GM21360 (cell line): ENCODE results near the gene ADARB2.
"Not testable (repeated sequence)": the region's sequence is repeated elsewhere in the genome, so short reads cannot be mapped to it uniquely, and the experiment has no call there.

Source experiments
- ATAC-seq: cut with Tn5 transposase; IDR thresholded peaks from one replicate; pipeline ENCODE4 v1.9.1; 2021; ENCODE audit warnings: mild to moderate bottlenecking, moderate library complexity; ENCODE audit not compliant: unreplicated experiment

Gene ADARB2

DNA sequence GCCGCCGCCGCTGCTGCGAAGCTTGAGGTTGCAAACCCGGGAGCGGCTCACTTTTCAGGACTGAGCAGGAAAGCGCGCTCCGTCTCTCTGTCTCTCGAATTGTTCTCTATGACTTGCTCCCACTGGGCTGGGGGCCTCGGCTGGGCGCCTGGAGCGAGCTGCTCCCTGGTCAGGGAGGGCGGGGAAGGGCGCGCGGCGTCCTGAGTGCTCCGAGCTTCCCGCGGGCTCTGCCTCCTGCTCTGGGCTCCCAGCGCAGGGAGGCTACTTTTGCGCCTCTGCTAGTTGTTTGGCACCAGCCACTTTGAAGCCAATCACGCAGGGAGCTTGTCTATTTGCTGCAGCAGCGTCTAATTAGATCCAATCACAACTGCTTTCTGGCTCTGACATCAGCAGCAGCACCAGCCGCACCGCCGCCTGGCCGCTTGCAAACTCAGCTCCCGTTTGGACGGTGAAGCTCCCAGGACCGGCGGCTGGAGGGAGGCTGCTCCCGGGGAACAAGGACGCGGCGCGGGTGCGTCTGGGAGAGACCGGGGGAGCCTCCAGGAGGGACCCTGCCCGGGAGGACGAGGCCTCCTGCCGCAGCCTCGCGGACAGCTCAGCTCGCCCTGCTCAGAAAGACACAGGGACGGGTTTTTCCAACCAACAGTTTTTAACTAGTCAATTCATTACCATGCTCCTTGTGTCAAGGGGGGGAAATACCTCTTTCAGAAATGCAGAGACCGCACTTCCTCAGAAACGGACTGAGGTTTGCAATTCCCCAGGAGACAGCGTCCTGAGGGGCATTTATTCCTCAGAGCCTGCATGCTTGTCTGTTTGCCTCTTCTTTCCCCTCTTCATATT is at the start of gene ADARB2:
TSS of gene ADARB2 (minus strand) at position 304 of the 840 bp plus-strand sequence.
- ATAC-seq: peak; percentile 65

DNA sequence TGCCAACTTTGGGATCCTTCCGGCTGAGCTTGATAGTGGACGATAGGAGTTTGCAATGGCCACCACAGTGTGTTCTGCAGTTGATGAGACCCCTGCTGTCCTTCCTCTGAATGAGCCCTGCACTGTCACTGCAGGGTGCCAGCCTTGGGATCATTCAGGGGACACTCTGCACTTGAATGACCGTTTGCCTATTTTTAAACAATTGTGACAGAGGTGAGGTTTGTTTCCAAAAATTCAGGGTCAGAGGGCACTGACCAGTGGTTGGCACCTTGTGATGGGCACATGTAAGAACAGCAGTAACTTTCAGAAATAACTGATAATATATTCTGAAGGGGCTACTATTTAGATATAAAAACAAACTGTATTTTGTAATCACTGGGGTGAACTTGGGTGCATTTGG is 48.5 kb upstream of the ADARB2 start:
- no peak for ATAC-seq

DNA sequence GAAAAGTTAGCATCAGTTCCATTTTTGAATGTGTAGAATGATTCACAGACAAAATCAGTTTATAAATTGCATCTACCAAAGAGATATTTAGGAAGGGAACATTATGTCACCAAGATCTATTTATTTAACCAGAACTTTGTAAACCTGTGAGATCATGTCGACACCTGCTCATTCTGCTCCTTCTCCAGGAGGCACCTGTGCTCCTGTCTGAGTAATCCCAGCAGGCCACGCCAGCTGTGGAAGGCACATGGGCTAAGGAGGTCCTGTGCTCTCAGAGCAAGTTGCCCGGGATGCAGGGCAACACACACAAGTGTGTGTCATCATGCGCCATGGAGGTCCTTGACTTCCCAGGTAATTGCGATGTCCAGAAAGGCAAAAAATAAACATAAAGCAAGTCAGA is 45.5 kb upstream of the ADARB2 start:
- no peak for ATAC-seq

DNA sequence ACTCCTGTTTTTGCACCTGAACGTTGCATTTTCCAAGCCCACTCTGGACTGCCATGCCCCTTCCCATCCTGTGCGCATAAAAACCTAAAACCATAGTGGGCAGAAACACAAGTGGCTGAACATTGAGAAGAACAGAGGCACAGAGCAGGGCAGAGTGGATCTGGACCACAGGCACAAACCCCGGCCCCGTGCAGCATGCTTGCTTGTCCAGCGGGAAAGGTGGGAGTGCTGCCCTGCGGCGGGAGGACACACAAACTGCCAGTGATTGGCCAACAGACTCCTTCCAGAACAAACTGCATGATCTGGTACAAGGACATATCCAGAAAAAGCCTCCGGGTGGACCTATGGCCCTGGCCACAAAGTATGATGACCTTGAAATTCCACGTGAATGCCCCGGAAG is 42.5 kb upstream of the ADARB2 start:
- no peak for ATAC-seq

DNA sequence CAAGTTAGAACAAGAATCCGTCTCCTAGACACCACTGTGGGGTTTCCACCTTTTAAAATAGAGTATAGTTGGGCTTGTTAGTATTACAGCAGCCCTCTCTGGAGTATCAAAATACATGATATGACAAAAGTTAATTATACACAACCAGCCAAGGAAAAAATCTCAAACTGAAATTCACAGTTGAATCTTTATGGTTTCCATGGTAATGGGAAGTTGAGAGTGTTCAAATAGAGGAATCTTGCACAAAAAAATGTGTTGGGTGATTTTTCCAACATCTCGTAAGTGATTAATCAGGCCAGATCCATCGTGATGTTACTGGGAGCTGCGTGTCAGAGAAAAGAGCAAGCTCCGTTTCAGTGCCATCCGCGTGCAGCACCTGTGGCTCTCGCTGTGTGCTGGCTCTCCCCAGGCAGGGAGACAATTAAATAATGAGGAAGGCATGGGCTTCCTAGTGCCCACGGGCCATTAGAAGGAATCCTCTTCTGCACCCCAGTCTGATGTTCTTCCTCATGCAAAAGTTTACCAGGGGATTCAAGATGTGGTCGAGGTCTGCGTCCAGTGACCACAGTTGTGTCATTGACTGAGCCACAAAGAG is 41.1 kb upstream of the ADARB2 start:
- no peak for ATAC-seq

DNA sequence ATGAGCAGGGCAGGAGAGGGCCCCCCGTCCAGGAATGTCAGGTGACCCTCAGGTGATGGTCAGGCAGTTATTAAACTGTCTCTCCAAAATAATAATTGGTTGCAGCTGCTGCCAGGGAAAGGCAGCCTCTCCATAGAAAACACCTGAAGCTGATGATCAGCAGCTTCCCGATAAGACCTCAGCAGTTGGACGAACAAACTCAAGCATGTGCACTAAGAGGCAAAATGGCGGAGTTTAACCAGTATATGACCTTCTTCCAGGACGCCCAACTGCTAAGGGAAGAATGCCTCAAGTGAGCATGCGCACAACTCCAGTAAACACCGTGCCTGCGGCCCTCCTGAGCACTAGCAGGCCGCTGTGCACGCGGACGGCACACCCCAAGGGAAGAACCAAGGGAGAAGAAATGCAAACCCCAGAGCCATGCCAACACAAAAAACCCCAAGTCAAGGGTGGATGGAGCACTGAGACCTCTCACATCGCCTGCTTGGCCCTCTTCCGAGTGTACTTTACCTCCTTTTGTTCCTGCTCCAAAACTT is 38.9 kb upstream of the ADARB2 start:
- ATAC-seq: no peak

DNA sequence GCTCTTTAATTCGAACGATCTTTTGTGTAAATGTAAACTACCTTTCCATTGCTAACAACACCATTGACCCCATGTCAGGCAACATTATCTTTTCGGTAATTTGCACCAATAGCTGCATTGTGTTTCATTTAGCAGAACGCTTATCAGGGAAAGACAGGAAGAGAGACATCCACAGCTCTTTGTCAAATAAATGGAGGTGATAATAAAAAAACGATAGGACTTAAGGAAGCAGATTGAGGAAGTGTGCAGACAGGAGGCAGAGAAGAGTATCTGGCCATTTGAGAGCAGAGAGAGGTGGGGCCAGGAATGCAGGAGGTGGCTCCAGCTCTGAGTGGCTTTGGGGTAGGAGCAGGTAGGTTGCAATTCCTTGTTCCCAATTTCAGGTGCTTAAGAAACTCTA is 37.5 kb upstream of the ADARB2 start:
- ATAC-seq: no peak

DNA sequence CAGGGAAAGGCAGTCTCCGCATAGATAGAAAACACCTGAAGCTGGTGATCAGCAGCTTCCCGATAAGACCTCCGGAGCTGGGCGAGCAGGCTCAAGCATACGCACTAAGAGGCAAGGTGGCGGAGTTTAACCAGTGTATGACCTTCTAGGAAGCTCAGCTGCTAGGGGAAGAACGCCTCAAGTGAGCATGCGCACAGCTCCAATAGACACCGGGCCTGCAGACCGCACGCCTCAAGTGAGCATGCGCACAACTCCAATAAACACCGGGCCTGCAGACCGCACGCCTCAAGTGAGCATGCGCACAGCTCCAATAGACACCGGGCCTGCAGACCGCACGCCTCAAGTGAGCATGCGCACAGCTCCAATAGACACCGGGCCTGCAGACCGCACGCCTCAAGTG is 35.9 kb upstream of the ADARB2 start:
- not testable (repeated sequence) for ATAC-seq

DNA sequence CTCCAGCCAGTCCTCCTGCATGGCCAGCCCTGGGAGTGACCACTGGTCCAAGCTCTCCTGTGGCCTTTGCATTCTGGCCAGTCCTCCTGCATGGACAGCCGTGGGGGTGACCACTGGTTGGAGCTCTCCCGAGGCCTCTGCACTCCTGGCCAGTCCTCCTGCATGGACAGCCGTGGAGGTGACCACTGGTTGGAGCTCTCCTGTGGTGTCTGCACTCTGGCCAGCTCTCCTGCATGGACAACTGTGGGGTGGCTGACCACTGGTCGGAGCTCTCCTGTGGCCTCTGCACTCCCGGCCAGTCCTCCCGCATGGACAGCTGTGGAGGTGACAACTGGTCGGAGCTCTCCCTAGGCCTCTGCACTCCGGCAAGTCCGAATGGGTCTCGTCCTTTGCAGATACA is 28.7 kb upstream of the ADARB2 start:
- ATAC-seq: no peak

DNA sequence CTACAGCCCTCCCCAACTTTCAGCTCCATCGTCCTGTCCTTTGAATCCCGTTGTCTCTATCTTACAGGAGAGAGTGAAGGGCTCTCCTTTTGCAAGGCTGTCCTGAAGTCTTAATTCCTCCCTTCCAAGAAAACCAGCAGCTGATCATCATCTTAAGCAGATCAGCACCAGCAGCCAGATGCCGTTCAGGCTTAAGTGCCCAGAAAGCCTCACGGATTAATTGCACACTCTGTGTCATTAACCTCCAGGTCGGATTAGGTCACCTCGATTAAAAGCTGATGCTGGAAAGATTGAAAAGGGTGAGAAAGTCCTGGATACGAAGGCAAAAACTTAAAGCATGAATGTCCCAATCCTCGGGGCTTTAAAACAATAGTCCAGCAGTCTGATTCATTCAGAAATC is 24.8 kb upstream of the ADARB2 start:
- no peak for ATAC-seq

DNA sequence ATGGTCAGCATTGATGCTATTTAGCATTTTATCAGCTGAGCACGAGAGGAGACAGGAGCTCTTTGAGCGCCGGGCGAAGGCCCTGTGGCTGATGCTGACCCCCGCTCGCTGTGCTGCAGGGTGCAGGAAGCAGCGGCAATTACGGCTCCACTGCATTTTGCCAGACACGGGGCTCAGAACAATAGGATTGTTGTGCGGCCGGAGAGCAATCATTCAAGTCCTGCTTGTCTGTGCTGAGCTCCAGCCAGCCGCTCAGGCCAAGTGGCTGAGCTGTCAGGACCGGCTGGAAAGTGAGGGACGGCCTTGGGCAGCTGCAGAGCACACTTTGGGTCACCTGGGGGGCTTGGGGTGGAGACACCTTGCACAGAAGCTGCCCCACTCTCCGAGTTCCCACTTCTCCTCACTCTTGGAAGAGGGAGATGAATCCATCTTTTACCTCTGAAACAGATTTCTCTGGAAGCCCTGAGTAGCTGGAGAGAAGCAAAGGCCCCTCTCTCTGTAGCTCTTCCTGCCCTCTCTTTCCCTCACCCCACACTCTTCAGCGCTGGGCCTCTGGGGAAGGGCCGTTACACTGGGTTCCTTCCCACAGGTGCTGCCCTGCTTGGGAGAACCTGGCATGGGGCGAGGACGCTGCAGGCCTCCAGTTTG is 17.3 kb upstream of the ADARB2 start:
- no peak for ATAC-seq

DNA sequence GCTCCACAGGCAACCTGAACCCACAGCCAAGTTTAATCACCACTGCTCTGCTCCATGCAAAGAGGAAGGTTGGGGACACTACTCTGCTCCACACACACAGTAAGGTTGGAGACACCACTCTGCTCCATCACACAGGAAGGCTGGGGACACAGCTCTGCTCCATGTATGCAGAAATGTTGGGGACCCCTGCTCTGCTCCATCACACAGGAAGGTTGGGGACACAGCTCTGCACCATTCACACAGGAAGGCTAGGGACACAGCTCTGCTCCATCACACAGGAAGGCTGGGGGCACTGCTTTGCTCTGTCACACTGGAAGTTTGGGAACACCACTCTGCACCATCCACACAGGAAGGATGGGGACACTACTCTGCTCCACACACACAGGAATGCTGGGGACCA is 14.8 kb upstream of the ADARB2 start:
- no peak for ATAC-seq

DNA sequence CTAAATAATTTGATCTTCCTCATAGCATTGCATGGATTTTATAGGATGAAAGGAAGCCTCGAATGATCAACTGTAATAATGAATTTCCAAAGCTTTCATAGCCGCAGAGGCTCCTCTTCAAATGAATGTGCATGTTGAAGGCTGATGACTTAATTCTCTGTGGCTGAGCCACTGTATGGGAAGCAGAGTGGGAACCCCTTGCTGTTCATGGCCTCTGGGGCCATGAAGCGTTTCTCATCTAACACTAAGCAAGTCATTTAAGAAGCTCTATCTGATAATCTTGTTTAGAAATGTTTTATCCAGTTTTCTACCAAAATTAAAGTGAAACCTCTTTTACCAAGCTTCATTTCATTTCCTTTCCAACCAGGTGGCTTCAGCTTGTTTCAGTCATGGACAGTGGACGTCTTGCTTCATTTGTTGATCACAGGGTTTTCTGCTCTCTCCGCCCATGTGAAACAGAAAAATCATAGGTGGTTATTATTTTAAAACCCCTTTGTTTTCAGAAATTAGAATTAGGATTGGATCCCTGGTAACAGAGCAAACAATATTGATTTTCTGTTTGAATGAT is 10.3 kb upstream of the ADARB2 start:
- ATAC-seq: no peak

DNA sequence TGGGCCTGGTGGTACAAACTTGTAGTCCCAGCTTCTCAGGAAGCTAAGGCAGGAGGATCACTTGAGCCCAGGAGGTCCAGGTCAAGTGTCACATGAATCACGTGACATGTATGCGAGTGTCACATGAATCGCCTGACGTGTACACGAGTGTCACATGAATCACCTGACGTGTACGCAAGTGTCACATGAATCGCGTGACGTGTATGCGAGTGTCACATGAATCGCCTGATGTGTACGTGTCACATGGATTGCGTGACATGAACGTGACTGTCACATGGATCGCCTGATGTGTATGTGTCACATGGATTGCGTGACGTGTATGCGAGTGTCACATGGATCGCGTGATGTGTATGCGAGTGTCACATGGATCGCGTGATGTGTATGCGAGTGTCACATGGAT is 9.5 kb upstream of the ADARB2 start:
- ATAC-seq: no peak

DNA sequence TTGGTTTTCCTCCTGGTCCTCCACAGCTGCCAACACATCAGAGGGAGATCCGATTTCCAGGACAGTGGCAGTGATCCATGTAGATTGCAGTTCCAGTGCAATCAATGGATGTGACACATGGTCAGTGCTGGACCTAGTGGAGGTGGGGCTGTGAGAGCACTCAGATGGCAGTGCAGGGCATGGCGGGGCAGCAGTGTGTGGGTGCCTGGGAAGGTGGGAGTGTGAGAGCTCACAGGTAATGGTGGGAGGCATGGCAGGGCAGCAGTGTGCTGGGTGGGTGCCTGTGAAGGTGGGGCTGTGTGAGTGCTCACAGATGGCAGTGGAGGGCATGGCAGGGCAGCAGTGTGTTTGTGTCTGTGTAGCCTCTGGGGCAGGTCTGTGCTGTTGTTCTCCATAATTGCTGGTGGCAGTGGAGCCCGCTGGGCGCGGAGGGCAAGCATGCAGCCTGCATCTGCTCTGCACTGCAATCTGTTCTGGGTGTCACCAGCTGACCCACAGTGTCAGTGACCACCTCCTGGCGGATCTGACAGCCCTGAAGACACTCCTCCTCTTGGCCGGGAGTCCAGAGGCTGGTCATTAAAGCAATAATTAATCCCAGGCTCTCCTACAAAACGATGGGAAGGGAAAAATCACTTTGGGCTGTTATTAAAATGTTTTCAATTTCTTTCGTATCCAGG is 8.6 kb upstream of the ADARB2 start:
- ATAC-seq: no peak

DNA sequence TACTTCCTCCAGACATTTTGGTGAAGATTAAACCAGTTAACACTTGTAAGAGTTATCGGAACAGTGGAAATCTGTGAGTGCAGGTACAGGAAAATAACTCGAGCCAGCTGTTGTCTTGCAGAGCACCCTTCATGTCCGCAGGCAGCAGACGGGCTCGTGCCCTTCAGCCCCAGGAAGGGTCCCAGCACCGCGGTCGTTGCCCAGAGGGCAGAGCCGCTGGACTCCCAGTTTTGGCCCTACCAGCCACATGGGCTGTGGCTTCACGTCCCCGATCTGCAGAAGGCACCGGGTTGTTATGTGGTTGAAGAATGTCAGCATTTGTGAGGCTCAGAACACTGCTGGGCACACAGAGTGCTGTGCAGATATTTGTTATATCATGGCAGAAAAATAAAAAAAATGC is 7.2 kb upstream of the ADARB2 start:
- no peak for ATAC-seq

DNA sequence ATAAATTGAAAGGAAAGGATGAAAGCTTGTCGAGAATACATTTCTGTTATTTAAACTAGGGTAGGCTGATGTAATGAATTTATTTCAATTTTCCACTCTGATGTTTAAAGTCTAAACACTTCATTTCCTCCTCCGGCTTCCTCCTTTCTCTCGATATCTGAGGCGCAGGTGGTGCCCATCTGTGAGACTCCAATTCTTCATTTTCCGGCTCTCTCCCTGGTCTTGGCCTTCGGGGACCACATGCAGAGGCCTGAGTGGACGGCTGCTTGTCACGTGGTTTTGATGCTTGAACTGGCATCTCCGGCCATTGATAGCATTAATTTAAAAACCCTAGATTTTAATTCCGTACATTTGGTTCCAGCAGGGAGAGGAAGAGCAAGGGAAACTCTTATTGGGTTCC is 5.8 kb upstream of the ADARB2 start:
- ATAC-seq: no peak

DNA sequence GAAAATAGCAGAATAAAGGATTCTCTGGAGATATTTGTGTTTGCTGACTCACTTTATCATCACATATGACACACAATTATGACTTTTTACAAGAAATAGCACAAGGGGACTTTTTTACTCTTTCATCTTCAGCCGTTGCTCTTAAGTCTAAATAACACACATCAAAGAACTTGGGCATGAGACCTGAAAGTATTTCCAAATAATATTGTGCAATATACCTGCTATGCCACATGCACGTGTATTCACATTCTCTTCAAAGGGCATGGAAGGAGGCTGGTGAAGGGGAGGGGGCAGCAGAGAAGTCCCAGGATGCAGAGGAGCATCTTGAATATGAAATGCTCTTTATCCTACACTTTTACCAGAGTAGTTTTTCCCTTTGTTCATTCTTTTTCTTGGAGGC is 4.1 kb upstream of the ADARB2 start:
- no peak for ATAC-seq

DNA sequence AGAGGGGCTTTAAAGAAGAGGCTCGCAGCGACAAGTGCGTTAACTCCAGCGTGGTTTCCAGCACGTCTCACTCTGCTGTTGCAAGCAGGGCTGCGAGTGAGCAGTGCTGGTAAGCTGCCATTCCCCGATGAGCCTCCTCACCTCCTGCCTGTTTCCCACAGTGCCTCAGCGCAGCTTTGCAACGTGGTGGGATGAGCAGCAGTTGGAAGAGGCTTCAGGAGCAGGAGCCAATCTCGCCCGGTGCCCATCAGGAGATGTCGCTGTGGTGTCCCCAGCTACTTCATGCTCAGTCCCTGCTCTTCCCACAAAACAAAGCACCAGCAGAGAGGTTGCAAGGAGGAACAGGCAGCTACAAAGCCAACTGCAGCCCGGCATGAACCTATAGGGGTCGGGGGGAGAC is 2.4 kb upstream of the ADARB2 start:
- ATAC-seq: no peak

DNA sequence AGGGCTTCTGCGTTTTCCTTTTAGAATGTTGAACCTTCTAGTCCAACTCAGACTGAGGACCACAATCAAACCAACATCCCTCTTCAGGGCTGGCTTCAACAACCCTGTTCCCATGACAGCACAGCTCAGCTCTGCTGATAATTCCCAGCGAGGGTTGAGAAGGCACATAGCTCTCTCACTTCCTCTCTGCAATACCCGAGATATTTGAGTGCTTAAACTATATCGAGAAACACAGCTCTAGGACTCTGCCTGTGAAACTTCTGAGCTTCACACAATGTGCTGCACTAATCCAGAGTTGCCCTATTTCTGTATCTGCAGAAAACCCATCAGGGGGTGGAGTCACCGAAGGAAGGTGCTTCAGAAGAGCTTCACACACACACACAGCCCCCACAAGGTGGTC is 1.6 kb upstream of the ADARB2 start:
- ATAC-seq: peak; percentile 68

DNA sequence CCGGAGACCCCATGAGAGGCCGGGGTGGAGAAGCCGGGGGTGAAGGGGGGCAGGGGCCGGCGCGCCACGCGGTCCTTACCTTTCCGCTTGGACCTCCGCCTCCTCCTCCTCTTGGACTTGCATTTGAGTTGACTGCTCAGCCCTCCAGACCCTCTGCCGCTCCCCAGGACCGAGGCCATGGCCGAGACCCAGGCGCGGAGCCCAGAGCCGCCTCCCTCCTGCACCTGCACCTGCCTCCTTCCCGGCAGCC is 428 bp downstream of the ADARB2 start:
- no peak for ATAC-seq
